ENCODE results near the gene GGACT.

The GGACT gene

DNA sequence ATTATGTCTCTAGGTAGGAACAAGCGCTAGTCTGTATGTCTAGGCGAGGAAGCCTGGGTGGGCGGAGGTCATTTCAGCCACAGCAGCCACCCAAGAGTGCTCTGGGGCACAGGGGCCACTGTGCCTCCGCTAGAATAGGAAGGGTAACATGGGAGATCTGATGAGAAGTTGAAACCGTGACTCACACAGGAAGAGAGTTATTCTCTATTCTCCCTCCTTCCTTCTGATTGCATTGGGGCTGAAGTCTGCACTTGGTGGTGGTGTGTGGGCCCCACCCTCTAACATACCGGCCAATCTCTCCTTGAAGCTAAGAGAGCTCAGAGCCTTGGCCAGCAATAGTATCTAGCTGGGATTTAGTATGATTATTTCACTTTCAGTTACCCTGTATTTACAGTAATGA lies 20.3 kb upstream of the GGACT start:
- peak overlapping the region; percentile 51; the same call in 1 of the 2 replicates for H3K4me2 ChIP-seq (ENCODE audit: low read depth, low read length)

GRCh38 chr13:100608489-100608888 lies 19.9 kb upstream of the GGACT start:
- Histone ChIP-seq H3F3A (ENCODE audit: insufficient read depth, low read length) (peaks cover 9% of the 10 kb centered on the region), H3K9ac (ENCODE audit: low read length) (no peak overlapping the region), H3K4me2 (ENCODE audit: low read depth, low read length) (peak overlapping the region; percentile 51; the same call in 1 of the 2 replicates), H4K20me1 (ENCODE audit: insufficient read depth, low read length) (no peaks in the 10 kb centered on the region), H3K27me3 (replicated peaks; ENCODE audit: insufficient read depth, low read length) (no peaks in the 10 kb centered on the region), H3K9me3 (replicated peaks; ENCODE audit: insufficient read depth, low read length) (no peaks in the 10 kb centered on the region), H3K9me2 (replicated peaks; ENCODE audit: insufficient read depth, low read length) (no peaks in the 10 kb centered on the region), H3K79me2 (ENCODE audit: low read length) (no peaks in the 10 kb centered on the region), H3K36me3 (replicated peaks; ENCODE audit: insufficient read depth, low read length) (no peaks in the 10 kb centered on the region), H3K27ac (ENCODE audit: low read length) (peak overlapping the region; percentile 38; the same call in 1 of the 2 replicates), H3K4me3 (ENCODE audit: low read length) (no peak overlapping the region), H3K4me1 (ENCODE audit: low read length) (peaks cover 10% of the 10 kb centered on the region; the same call in 1 of the 2 replicates), H2AFZ (ENCODE audit: low read length) (peak overlapping the region; percentile 37; the same call in 1 of the 2 replicates)
- DNase-seq: no peak
- TF ChIP-seq EZH2phosphoT487 (IDR thresholded peaks at IDR 0.05; ENCODE audit: low read length) (no peak), CTCF (IDR thresholded peaks at IDR 0.05; ENCODE audit: low read length) (no peak), EZH2 (optimal IDR thresholded peaks at IDR 0.05; ENCODE audit: low read depth, low read length) (no peak)

More for the DNA sequence above, 20.3 kb upstream of the GGACT start:
- Histone ChIP-seq H2AFZ (ENCODE audit: low read length) (peak overlapping the region; percentile 37; the same call in 1 of the 2 replicates), H3K36me3 (replicated peaks; ENCODE audit: insufficient read depth, low read length) (no peaks in the 10 kb centered on the region), H3K79me2 (ENCODE audit: low read length) (no peaks in the 10 kb centered on the region), H4K20me1 (ENCODE audit: insufficient read depth, low read length) (no peaks in the 10 kb centered on the region), H3F3A (ENCODE audit: insufficient read depth, low read length) (peaks cover 9% of the 10 kb centered on the region), H3K9me2 (replicated peaks; ENCODE audit: insufficient read depth, low read length) (no peaks in the 10 kb centered on the region), H3K9me3 (replicated peaks; ENCODE audit: insufficient read depth, low read length) (no peaks in the 10 kb centered on the region), H3K27me3 (replicated peaks; ENCODE audit: insufficient read depth, low read length) (no peaks in the 10 kb centered on the region), H3K27ac (ENCODE audit: low read length) (peak overlapping the region; percentile 38; the same call in 1 of the 2 replicates), H3K4me3 (ENCODE audit: low read length) (no peak overlapping the region), H3K4me1 (ENCODE audit: low read length) (peaks cover 10% of the 10 kb centered on the region; the same call in 1 of the 2 replicates), H3K9ac (ENCODE audit: low read length) (no peak overlapping the region)
- TF ChIP-seq EZH2phosphoT487 (IDR thresholded peaks at IDR 0.05; ENCODE audit: low read length) (no peak), CTCF (IDR thresholded peaks at IDR 0.05; ENCODE audit: low read length) (no peak), EZH2 (optimal IDR thresholded peaks at IDR 0.05; ENCODE audit: low read depth, low read length) (no peak)
- DNase-seq: peak; percentile 77

- peaks cover 9% of the 10 kb centered on the region for H3F3A ChIP-seq (ENCODE audit: insufficient read depth, low read length)
- DNase-seq: no peak
- H4K20me1 ChIP-seq (ENCODE audit: insufficient read depth, low read length): no peaks in the 10 kb centered on the region
- no peak overlapping the region for H3K9ac ChIP-seq (ENCODE audit: low read length)
- no peaks in the 10 kb centered on the region for H3K9me3 ChIP-seq (replicated peaks; ENCODE audit: insufficient read depth, low read length)
- no peak overlapping the region for H3K4me3 ChIP-seq (ENCODE audit: low read length)
- no peak overlapping the region for H3K27ac ChIP-seq (ENCODE audit: low read length)
- no peak overlapping the region for H2AFZ ChIP-seq (ENCODE audit: low read length)
- no peaks in the 10 kb centered on the region for H3K9me2 ChIP-seq (replicated peaks; ENCODE audit: insufficient read depth, low read length)
- H3K79me2 ChIP-seq (ENCODE audit: low read length): no peaks in the 10 kb centered on the region
- H3K27me3 ChIP-seq (replicated peaks; ENCODE audit: insufficient read depth, low read length): no peaks in the 10 kb centered on the region
- peaks cover 7% of the 10 kb centered on the region; the same call in 1 of the 2 replicates for H3K4me1 ChIP-seq (ENCODE audit: low read length)
- H3K4me2 ChIP-seq (ENCODE audit: low read depth, low read length): no peak overlapping the region
- TF ChIP-seq EZH2phosphoT487 (IDR thresholded peaks at IDR 0.05; ENCODE audit: low read length) (no peak), EZH2 (optimal IDR thresholded peaks at IDR 0.05; ENCODE audit: low read depth, low read length) (no peak), CTCF (IDR thresholded peaks at IDR 0.05; ENCODE audit: low read length) (no peak)
- H3K36me3 ChIP-seq (replicated peaks; ENCODE audit: insufficient read depth, low read length): no peaks in the 10 kb centered on the region
Observed at GRCh38 chr13:100604918-100605710, 16.5 kb upstream of the GGACT start.

All from MM.1S (cell line).